Tibial artery (tissue), 4 donors: ENCODE results near the gene RPA3.

Experiments used
- DNase-seq, 2 donors: peaks; one replicate each; pipeline ENCODE4 v3.0.0-alpha.2; 2019
- H3K27ac ChIP-seq, 2 donors: fragments of 200-600 bp; sonication (generic) in 1 of 2; 1 replicate in 1 of 2; 2 replicates in 1 of 2; pipeline ENCODE4 v1.5.1; 2018 to 2019; ENCODE audit warnings: mild to moderate bottlenecking in 1 of 2
- H3K27me3 ChIP-seq, 2 donors: fragments of 200-600 bp; sonication (generic) in 1 of 2; one replicate each; pipeline versions ENCODE4 v1.5.1 to v1.6.0; 2016 to 2019
- H3K36me3 ChIP-seq, 3 donors: fragments of 200-600 bp; sonication (generic) in 2 of 3; one replicate each; pipeline ENCODE4 v1.5.1; 2016 to 2019; ENCODE audit warnings: mild to moderate bottlenecking in 2 of 3
- H3K4me1 ChIP-seq, 4 donors: fragments of 200-600 bp; sonication (generic) in 2 of 4; 1 replicate in 3 of 4; 2 replicates in 1 of 4; pipeline ENCODE4 v1.5.1; 2016 to 2019
- H3K4me3 ChIP-seq, 2 donors: fragments of 200-600 bp; sonication (generic) in 1 of 2; 1 replicate in 1 of 2; 2 replicates in 1 of 2; pipeline ENCODE4 v1.5.1; 2018 to 2019; ENCODE audit warnings: mild to moderate bottlenecking in 2 of 2
- H3K9me3 ChIP-seq, 3 donors: fragments of 200-600 bp; sonication (generic) in 1 of 3; one replicate each; pipeline ENCODE4 v1.5.1; 2016 to 2019
- intact Hi-C: fragments of 100-400 bp; cut with DNase I; formaldehyde crosslinking; loops from one replicate; pipeline ENCODE4 v1.15.0; 2023; ENCODE audit warnings: low total_unique reads
- TF ChIP-seq, protein P1 (sequence below), 2 experiments: fragments of 200-600 bp in 1 of 2; fragments of 450-650 bp in 1 of 2; IDR thresholded peaks; one replicate each; pipeline ENCODE4 v1.5.1; 2017 to 2019; ENCODE audit warnings: antibody characterized with exemption in 2 of 2, mild to moderate bottlenecking in 1 of 2, moderate library complexity in 1 of 2

The RPA3 gene

DNA sequence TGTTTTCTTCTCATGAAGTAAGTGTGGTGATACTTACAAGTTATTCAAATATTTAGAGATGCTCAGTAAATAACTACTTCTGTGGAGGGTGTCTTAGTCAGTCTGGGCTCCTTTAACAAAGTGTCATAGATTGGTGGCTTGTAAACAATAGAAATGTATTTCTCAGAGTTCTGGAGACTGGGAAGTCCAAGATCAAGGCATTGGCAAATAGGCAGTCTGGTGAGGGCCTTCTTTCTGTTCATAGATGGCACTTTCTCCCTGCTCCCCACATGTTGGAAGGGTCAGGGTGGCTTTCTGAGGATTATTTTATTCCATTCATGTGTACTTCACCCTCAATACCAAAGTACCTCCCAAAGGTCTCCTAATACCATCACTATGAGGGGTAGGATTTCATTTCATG lies 18.4 kb downstream of the RPA3 start:
- H3K4me3 ChIP-seq, result peak overlapping the region in 1 of 2 donors; percentile 21
- H3K4me1 ChIP-seq, result peaks cover 0 to 59% (median 32%) of the 10 kb centered on the region in 4 donors
- intact Hi-C loops, result no loop called here

DNA sequence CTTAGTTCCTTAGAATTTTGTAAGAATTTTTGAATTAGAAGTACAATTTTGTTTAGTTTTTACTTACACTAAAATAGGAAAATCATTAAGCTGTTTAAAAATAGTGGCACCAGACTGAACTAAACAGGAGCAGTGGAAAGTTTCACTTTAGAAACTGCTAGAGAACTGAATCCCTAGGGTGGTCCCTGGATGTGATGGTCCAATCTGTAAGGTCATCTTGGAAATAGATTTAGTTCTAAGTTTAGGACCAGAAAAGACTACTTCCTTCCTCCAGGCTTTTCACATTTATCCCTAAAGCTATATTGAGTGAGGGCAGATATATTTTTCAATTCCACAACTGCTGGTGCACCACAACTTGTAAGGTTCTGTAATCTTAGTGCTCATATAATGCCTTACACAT lies 19.0 kb downstream of the RPA3 start:
- Histone ChIP-seq H3K27ac (peak overlapping the region; percentile 26 to 69), H3K27me3 (no peaks in the 10 kb centered on the region)

More for the DNA sequence above, 18.4 kb downstream of the RPA3 start:
- H3K27me3 ChIP-seq, result no peaks in the 10 kb centered on the region
- no peak for DNase-seq
- H3K9me3 ChIP-seq, result no peaks in the 10 kb centered on the region
- H3K36me3 ChIP-seq, result no peaks in the 10 kb centered on the region
- TF ChIP-seq, protein P1, sequence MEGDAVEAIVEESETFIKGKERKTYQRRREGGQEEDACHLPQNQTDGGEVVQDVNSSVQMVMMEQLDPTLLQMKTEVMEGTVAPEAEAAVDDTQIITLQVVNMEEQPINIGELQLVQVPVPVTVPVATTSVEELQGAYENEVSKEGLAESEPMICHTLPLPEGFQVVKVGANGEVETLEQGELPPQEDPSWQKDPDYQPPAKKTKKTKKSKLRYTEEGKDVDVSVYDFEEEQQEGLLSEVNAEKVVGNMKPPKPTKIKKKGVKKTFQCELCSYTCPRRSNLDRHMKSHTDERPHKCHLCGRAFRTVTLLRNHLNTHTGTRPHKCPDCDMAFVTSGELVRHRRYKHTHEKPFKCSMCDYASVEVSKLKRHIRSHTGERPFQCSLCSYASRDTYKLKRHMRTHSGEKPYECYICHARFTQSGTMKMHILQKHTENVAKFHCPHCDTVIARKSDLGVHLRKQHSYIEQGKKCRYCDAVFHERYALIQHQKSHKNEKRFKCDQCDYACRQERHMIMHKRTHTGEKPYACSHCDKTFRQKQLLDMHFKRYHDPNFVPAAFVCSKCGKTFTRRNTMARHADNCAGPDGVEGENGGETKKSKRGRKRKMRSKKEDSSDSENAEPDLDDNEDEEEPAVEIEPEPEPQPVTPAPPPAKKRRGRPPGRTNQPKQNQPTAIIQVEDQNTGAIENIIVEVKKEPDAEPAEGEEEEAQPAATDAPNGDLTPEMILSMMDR (IDR thresholded peaks at IDR 0.05), result no peak
- peak overlapping the region; percentile 26 to 69 for H3K27ac ChIP-seq

DNA sequence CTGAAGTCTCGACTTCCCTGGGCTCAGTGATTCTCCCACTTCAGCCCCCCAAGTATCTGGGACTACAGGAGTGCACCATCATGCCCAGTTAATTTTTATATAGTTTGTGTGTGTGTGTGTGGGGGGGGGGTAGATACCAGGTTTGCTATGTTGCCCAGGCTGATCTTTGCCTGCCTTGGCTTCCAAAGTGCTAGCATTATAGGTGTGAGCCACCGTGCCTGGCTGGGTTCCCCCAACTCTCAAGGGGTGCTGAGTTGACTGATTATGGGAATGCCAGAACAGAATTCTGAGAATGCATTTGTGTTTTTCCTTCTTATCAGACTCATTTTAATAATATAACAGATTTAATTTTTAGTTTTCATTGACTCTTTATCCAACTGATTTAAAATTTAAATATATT lies 19.5 kb downstream of the RPA3 start:
- TF ChIP-seq, protein P1 (IDR thresholded peaks at IDR 0.05), result no peak
- intact Hi-C loops, result no loop called here

More for the DNA sequence above, 19.0 kb downstream of the RPA3 start:
- DNase-seq, result no peak
- H3K9me3 ChIP-seq, result no peaks in the 10 kb centered on the region
- H3K4me3 ChIP-seq, result peak overlapping the region; percentile 13 to 21
- H3K4me1 ChIP-seq, result peaks cover 0 to 65% (median 33%) of the 10 kb centered on the region in 4 donors
- H3K36me3 ChIP-seq, result no peaks in the 10 kb centered on the region
- TF ChIP-seq, protein P1 (IDR thresholded peaks at IDR 0.05), result no peak
- intact Hi-C loops, result no loop called here

DNA sequence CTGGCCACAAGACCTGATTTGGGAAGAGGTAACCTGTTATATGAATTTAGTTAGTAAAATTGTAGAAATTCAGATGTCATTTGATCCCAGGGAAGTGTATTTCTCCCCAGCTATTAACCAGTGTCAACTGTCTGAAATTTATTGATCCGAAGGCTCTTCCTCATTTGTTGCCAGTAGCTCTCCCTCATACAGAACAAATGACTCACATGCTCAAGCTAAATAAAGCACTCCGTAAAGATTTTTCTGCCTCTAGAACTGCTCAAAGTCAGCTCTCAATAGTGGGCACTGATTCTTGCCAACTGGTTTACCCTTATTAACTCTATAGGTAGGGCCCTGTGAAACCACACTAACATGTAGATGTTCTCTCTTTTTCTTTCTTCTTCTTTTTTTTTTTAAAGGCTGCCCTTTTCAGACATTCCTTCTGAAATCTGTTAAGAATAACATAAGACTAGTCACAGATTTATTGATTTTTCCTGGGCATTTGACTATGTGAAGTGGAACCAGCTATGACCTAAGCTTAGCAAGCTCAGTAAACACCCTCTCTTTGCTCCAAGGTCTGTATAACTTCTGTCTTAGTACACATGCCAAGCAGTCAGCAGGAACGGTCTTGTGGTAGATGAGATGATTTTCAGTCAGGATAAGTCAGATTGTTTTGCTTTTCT lies 21.8 kb downstream of the RPA3 start:
- intact Hi-C loops, result no loop called here
- H3K27ac ChIP-seq, result peak overlapping the region; percentile 69 to 78

More for the DNA sequence above, 19.5 kb downstream of the RPA3 start:
- H3K4me3 ChIP-seq, result no peak overlapping the region
- no peak for DNase-seq
- no peaks in the 10 kb centered on the region for H3K36me3 ChIP-seq
- peak overlapping the region; percentile 26 to 69 for H3K27ac ChIP-seq
- no peaks in the 10 kb centered on the region for H3K9me3 ChIP-seq
- H3K4me1 ChIP-seq, result peaks cover 0 to 68% (median 33%) of the 10 kb centered on the region in 4 donors
- no peaks in the 10 kb centered on the region for H3K27me3 ChIP-seq

DNA sequence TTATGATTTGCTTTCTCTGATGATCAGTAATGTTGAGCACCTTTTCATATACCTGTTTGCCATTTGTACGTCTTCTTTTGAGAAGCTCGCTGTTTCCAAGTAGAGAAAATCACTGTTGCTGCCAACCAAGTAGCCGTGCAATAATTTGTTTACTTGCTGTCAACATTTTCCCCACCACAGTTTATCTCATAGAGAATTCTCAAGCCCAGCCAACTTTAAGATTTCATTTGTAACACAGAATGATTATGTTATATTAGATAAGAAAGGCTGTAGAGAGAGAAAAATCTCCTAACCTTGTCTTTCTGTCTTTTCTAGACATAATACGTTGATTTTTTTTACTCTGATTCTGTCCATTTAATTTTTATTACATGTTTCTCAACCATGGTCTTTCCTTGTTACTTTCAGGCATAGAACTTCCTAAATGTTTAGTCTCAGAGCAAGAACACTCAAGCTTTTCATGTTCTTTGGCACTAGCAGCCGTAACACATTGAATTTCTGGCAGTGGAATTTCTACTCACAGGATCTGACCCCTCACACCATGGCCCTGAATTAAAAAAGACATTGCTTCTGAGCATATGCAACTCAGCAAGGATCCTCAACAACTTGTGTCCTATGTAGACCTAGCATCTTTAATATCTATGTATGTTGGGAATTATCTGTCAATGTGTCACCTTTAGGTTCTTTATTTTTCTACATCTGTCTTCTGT lies 23.1 kb downstream of the RPA3 start:
- peaks cover 0 to 65% (median 33%) of the 10 kb centered on the region in 4 donors for H3K4me1 ChIP-seq
- TF ChIP-seq, protein P1 (IDR thresholded peaks at IDR 0.05), result no peak
- no peaks in the 10 kb centered on the region for H3K27me3 ChIP-seq
- no peak overlapping the region for H3K4me3 ChIP-seq
- no peak for DNase-seq
- H3K9me3 ChIP-seq, result no peaks in the 10 kb centered on the region
- H3K36me3 ChIP-seq, result no peaks in the 10 kb centered on the region
- intact Hi-C loops, result no loop called here
- peak overlapping the region; percentile 69 to 78 for H3K27ac ChIP-seq

More for the DNA sequence above, 21.8 kb downstream of the RPA3 start:
- TF ChIP-seq, protein P1 (IDR thresholded peaks at IDR 0.05), result no peak
- DNase-seq, result no peak
- Histone ChIP-seq H3K4me3 (no peak overlapping the region), H3K27me3 (no peaks in the 10 kb centered on the region), H3K9me3 (no peaks in the 10 kb centered on the region), H3K36me3 (no peaks in the 10 kb centered on the region), H3K4me1 (peaks cover 0 to 71% (median 33%) of the 10 kb centered on the region in 4 donors)
